ENCODE data around the gene TNRC6B. TPM values are rescaled to one million over a fixed set of nuclear protein-coding genes. Genes with fewer than 3 reads are reported as not detected.
"Not testable (repeated sequence)": the region's sequence is repeated elsewhere in the genome, so short reads cannot be mapped to it uniquely, and the experiment has no call there.

TNRC6B gene
- polyA plus RNA-seq, 1 donor (not counting 4 experiments of a cell fraction or from before 2014, with no cell fraction given) = 5.6 TPM

- FAIRE-seq (no peak), DNase-seq (ENCODE audit: low read depth, low spot score) (no peak)
- Histone ChIP-seq H4K20me1 (ENCODE audit: control insufficient read depth, extremely low read depth, insufficient read depth, low read length) (no peaks in the 10 kb centered on the region), H3K36me3 (ENCODE audit: control insufficient read depth in 2 of 2, extremely low read depth in 1 of 2, insufficient read depth in 2 of 2, low read length in 2 of 2) (no peaks in the 10 kb centered on the region), H3K9ac (ENCODE audit: control insufficient read depth, extremely low read depth, insufficient read depth, low read length) (no peak overlapping the region), H3K27ac (ENCODE audit: control insufficient read depth, insufficient read depth, low read length) (no peak overlapping the region), H3K79me2 (ENCODE audit: control insufficient read depth, insufficient read depth, low read length) (no peaks in the 10 kb centered on the region), H3K9me3 (ENCODE audit: control insufficient read depth, low read depth, low read length) (no peaks in the 10 kb centered on the region), H2AFZ (ENCODE audit: control insufficient read depth, low read length) (no peak overlapping the region), H3K27me3 (ENCODE audit: control insufficient read depth, extremely low read depth, insufficient read depth, low read length) (no peaks in the 10 kb centered on the region), H3K4me2 (ENCODE audit: control insufficient read depth, extremely low read depth, insufficient read depth, low read depth, low read length) (no peak overlapping the region), H3K4me3 (ENCODE audit: control insufficient read depth in 2 of 3, extremely low read depth in 1 of 3, insufficient read depth in 2 of 3, low read depth in 1 of 3, low read length in 3 of 3) (no peak overlapping the region), H3K4me1 (ENCODE audit: control insufficient read depth, extremely low read depth, insufficient read depth, low read length) (peaks cover 8% of the 10 kb centered on the region), H3K9me1 (ENCODE audit: control insufficient read depth, extremely low read depth, insufficient read depth, low read length) (no peaks in the 10 kb centered on the region)
- TF ChIP-seq EZH2 (IDR thresholded peaks at IDR 0.05; ENCODE audit: low read length) (no peak), CTCF (optimal IDR thresholded peaks at IDR 0.05 in 1 of 3, IDR thresholded peaks at IDR 0.05 in 1 of 3, conservative IDR thresholded peaks at IDR 0.05 in 1 of 3; ENCODE audit: extremely low read depth in 1 of 3, insufficient read depth in 2 of 3, low read length in 3 of 3) (no peak)
- dilution Hi-C loops (cut with MboI; ENCODE audit: extremely low pct_ligation_motif_present, low sequenced_read_pairs) = no loop called here
Observed at GRCh38 chr22:40153705-40154104, 24.0 kb upstream of the TNRC6B start.

GRCh38 chr22:40156001-40156516 lies 21.7 kb upstream of the TNRC6B start:
- no peaks in the 10 kb centered on the region for H3K9me1 ChIP-seq (ENCODE audit: control insufficient read depth, extremely low read depth, insufficient read depth, low read length)
- no peaks in the 10 kb centered on the region for H3K79me2 ChIP-seq (ENCODE audit: control insufficient read depth, insufficient read depth, low read length)
- dilution Hi-C loops (cut with MboI; ENCODE audit: extremely low pct_ligation_motif_present, low sequenced_read_pairs) = no loop called here
- peak; percentile 31 to 46 (median 35) for TF ChIP-seq CTCF (optimal IDR thresholded peaks at IDR 0.05 in 1 of 3, IDR thresholded peaks at IDR 0.05 in 1 of 3, conservative IDR thresholded peaks at IDR 0.05 in 1 of 3; ENCODE audit: extremely low read depth in 1 of 3, insufficient read depth in 2 of 3, low read length in 3 of 3)
- no peak for TF ChIP-seq EZH2 (IDR thresholded peaks at IDR 0.05; ENCODE audit: low read length)
- no peak overlapping the region for H3K27ac ChIP-seq (ENCODE audit: control insufficient read depth, insufficient read depth, low read length)
- no peak overlapping the region for H2AFZ ChIP-seq (ENCODE audit: control insufficient read depth, low read length)
- peaks cover 8% of the 10 kb centered on the region for H3K4me1 ChIP-seq (ENCODE audit: control insufficient read depth, extremely low read depth, insufficient read depth, low read length)
- H3K4me2 ChIP-seq (ENCODE audit: control insufficient read depth, extremely low read depth, insufficient read depth, low read depth, low read length) = peak overlapping the region; percentile 52
- H4K20me1 ChIP-seq (ENCODE audit: control insufficient read depth, extremely low read depth, insufficient read depth, low read length) = no peaks in the 10 kb centered on the region
- no peaks in the 10 kb centered on the region for H3K27me3 ChIP-seq (ENCODE audit: control insufficient read depth, extremely low read depth, insufficient read depth, low read length)
- no peaks in the 10 kb centered on the region for H3K36me3 ChIP-seq (ENCODE audit: control insufficient read depth in 2 of 2, extremely low read depth in 1 of 2, insufficient read depth in 2 of 2, low read length in 2 of 2)
- no peaks in the 10 kb centered on the region for H3K9me3 ChIP-seq (ENCODE audit: control insufficient read depth, low read depth, low read length)
- no peak overlapping the region for H3K9ac ChIP-seq (ENCODE audit: control insufficient read depth, extremely low read depth, insufficient read depth, low read length)
- FAIRE-seq (peak; percentile 94), DNase-seq (ENCODE audit: low read depth, low spot score) (no peak)
- H3K4me3 ChIP-seq (ENCODE audit: control insufficient read depth in 2 of 3, extremely low read depth in 1 of 3, insufficient read depth in 2 of 3, low read depth in 1 of 3, low read length in 3 of 3) = peak overlapping the region in 1 of 3 experiments; percentile 13

GRCh38 chr22:40156682-40157081 lies 21.0 kb upstream of the TNRC6B start:
- FAIRE-seq; H3K4me3 ChIP-seq (ENCODE audit: control insufficient read depth in 2 of 3, extremely low read depth in 1 of 3, insufficient read depth in 2 of 3, low read depth in 1 of 3, low read length in 3 of 3); H3K79me2 ChIP-seq (ENCODE audit: control insufficient read depth, insufficient read depth, low read length); H3K4me1 ChIP-seq (ENCODE audit: control insufficient read depth, extremely low read depth, insufficient read depth, low read length); H4K20me1 ChIP-seq (ENCODE audit: control insufficient read depth, extremely low read depth, insufficient read depth, low read length); H3K27ac ChIP-seq (ENCODE audit: control insufficient read depth, insufficient read depth, low read length); H2AFZ ChIP-seq (ENCODE audit: control insufficient read depth, low read length); dilution Hi-C loops (cut with MboI; ENCODE audit: extremely low pct_ligation_motif_present, low sequenced_read_pairs); H3K9me1 ChIP-seq (ENCODE audit: control insufficient read depth, extremely low read depth, insufficient read depth, low read length); H3K9ac ChIP-seq (ENCODE audit: control insufficient read depth, extremely low read depth, insufficient read depth, low read length); H3K4me2 ChIP-seq (ENCODE audit: control insufficient read depth, extremely low read depth, insufficient read depth, low read depth, low read length); H3K9me3 ChIP-seq (ENCODE audit: control insufficient read depth, low read depth, low read length); H3K27me3 ChIP-seq (ENCODE audit: control insufficient read depth, extremely low read depth, insufficient read depth, low read length); H3K36me3 ChIP-seq (ENCODE audit: control insufficient read depth in 2 of 2, extremely low read depth in 1 of 2, insufficient read depth in 2 of 2, low read length in 2 of 2); DNase-seq (ENCODE audit: low read depth, low spot score): not testable (repeated sequence)

All from keratinocyte (primary cell).